Liver (tissue), 3 donors: ENCODE results near the gene EPS8.

ENCODE experiments used
- EGR1 ChIP-seq, 2 donors: IDR thresholded peaks; 2 replicates each; pipeline ENCODE4 v1.6.1; 2016 to 2018; ENCODE audit warnings: antibody characterized with exemption in 2 of 2, low read depth in 2 of 2
- GABPA ChIP-seq, 2 donors: IDR thresholded peaks in 1 of 2; conservative IDR thresholded peaks in 1 of 2; 2 replicates each; pipeline ENCODE4 v1.6.1; 2016; ENCODE audit warnings: antibody characterized with exemption in 2 of 2, mild to moderate bottlenecking in 1 of 2, moderate library complexity in 1 of 2
- HNF4A ChIP-seq, 2 donors: conservative IDR thresholded peaks; 2 replicates each; pipeline ENCODE4 v1.6.1; 2016; ENCODE audit warnings: antibody characterized with exemption in 2 of 2, mild to moderate bottlenecking in 2 of 2
- HNF4G ChIP-seq: IDR thresholded peaks from 2 replicates; pipeline ENCODE4 v1.6.1; 2016; ENCODE audit warnings: antibody characterized with exemption
- JUND ChIP-seq, 2 donors: IDR thresholded peaks; 2 replicates each; pipeline ENCODE4 v1.6.1; 2016; ENCODE audit warnings: antibody characterized with exemption in 2 of 2
- RAD21 ChIP-seq, 2 donors: IDR thresholded peaks; 2 replicates each; pipeline ENCODE4 v1.6.1; 2016; ENCODE audit warnings: antibody characterized with exemption in 2 of 2, mild to moderate bottlenecking in 2 of 2
- RXRA ChIP-seq, 2 donors: IDR thresholded peaks; 2 replicates each; pipeline ENCODE4 v1.6.1; 2017 to 2018; ENCODE audit warnings: antibody characterized with exemption in 2 of 2, mild to moderate bottlenecking in 1 of 2
- SP1 ChIP-seq: IDR thresholded peaks from 2 replicates; pipeline ENCODE4 v1.6.1; 2018; ENCODE audit warnings: antibody characterized with exemption, mild to moderate bottlenecking
- TAF1 ChIP-seq: conservative IDR thresholded peaks from 2 replicates; pipeline ENCODE4 v1.6.1; 2016; ENCODE audit warnings: antibody characterized with exemption, mild to moderate bottlenecking
- YY1 ChIP-seq: IDR thresholded peaks from 2 replicates; pipeline ENCODE4 v1.6.1; 2016; ENCODE audit warnings: antibody characterized with exemption, mild to moderate bottlenecking
- TF ChIP-seq, protein P1 (sequence below): fragments of 150-350 bp; IDR thresholded peaks from 2 replicates; pipeline ENCODE4 v1.5.1; 2017; ENCODE audit warnings: improper control_type of control experiment, low read depth, low read length; ENCODE audit not compliant: missing input control
- TF ChIP-seq, protein P2 (sequence below): IDR thresholded peaks from 2 replicates; pipeline ENCODE4 v1.6.1; 2016; ENCODE audit warnings: antibody characterized with exemption, mild to moderate bottlenecking
- TF ChIP-seq, protein P3 (sequence below): IDR thresholded peaks from 2 replicates; pipeline ENCODE4 v1.6.1; 2016; ENCODE audit warnings: antibody characterized with exemption
- TF ChIP-seq, protein P4 (sequence below): IDR thresholded peaks from 2 replicates; pipeline ENCODE4 v1.6.1; 2016; ENCODE audit warnings: antibody characterized with exemption
- donor health status: healthy.
- donor health status: healthy.

DNA sequence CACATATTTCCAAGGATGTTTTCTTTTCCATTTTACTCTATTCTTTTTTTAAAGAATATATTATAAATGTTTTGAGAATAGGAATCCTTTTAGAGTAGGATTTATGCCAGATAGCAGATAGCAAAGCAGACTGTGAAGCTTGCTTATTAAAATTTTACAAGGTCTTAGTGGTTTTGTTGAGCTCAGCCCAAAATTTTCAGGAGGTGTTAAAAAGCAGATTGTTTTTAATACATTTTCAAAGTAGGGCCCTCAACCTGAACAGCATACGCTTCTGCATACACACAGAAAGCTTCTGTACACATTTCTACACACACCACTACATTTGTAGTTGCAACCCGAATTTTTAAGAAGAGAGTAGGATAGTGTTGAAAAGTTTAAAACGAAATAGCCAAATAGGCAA is 151.0 kb downstream of the EPS8 start:
- TF ChIP-seq, protein P1, sequence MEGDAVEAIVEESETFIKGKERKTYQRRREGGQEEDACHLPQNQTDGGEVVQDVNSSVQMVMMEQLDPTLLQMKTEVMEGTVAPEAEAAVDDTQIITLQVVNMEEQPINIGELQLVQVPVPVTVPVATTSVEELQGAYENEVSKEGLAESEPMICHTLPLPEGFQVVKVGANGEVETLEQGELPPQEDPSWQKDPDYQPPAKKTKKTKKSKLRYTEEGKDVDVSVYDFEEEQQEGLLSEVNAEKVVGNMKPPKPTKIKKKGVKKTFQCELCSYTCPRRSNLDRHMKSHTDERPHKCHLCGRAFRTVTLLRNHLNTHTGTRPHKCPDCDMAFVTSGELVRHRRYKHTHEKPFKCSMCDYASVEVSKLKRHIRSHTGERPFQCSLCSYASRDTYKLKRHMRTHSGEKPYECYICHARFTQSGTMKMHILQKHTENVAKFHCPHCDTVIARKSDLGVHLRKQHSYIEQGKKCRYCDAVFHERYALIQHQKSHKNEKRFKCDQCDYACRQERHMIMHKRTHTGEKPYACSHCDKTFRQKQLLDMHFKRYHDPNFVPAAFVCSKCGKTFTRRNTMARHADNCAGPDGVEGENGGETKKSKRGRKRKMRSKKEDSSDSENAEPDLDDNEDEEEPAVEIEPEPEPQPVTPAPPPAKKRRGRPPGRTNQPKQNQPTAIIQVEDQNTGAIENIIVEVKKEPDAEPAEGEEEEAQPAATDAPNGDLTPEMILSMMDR = no peak
- TF ChIP-seq, protein P2, sequence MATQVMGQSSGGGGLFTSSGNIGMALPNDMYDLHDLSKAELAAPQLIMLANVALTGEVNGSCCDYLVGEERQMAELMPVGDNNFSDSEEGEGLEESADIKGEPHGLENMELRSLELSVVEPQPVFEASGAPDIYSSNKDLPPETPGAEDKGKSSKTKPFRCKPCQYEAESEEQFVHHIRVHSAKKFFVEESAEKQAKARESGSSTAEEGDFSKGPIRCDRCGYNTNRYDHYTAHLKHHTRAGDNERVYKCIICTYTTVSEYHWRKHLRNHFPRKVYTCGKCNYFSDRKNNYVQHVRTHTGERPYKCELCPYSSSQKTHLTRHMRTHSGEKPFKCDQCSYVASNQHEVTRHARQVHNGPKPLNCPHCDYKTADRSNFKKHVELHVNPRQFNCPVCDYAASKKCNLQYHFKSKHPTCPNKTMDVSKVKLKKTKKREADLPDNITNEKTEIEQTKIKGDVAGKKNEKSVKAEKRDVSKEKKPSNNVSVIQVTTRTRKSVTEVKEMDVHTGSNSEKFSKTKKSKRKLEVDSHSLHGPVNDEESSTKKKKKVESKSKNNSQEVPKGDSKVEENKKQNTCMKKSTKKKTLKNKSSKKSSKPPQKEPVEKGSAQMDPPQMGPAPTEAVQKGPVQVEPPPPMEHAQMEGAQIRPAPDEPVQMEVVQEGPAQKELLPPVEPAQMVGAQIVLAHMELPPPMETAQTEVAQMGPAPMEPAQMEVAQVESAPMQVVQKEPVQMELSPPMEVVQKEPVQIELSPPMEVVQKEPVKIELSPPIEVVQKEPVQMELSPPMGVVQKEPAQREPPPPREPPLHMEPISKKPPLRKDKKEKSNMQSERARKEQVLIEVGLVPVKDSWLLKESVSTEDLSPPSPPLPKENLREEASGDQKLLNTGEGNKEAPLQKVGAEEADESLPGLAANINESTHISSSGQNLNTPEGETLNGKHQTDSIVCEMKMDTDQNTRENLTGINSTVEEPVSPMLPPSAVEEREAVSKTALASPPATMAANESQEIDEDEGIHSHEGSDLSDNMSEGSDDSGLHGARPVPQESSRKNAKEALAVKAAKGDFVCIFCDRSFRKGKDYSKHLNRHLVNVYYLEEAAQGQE = no peak
- no peak for TF ChIP-seq YY1
- no peak for TF ChIP-seq HNF4A (conservative IDR thresholded peaks at IDR 0.05)
- TF ChIP-seq TAF1 = no peak
- no peak for TF ChIP-seq HNF4G
- no peak for TF ChIP-seq RXRA (IDR thresholded peaks at IDR 0.05)
- TF ChIP-seq JUND (IDR thresholded peaks at IDR 0.05) = no peak
- TF ChIP-seq, protein P3, sequence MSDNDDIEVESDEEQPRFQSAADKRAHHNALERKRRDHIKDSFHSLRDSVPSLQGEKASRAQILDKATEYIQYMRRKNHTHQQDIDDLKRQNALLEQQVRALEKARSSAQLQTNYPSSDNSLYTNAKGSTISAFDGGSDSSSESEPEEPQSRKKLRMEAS = no peak
- no peak for TF ChIP-seq SP1
- TF ChIP-seq GABPA (IDR thresholded peaks at IDR 0.05 in 1 of 2, conservative IDR thresholded peaks at IDR 0.05 in 1 of 2) = no peak
- TF ChIP-seq, protein P4, sequence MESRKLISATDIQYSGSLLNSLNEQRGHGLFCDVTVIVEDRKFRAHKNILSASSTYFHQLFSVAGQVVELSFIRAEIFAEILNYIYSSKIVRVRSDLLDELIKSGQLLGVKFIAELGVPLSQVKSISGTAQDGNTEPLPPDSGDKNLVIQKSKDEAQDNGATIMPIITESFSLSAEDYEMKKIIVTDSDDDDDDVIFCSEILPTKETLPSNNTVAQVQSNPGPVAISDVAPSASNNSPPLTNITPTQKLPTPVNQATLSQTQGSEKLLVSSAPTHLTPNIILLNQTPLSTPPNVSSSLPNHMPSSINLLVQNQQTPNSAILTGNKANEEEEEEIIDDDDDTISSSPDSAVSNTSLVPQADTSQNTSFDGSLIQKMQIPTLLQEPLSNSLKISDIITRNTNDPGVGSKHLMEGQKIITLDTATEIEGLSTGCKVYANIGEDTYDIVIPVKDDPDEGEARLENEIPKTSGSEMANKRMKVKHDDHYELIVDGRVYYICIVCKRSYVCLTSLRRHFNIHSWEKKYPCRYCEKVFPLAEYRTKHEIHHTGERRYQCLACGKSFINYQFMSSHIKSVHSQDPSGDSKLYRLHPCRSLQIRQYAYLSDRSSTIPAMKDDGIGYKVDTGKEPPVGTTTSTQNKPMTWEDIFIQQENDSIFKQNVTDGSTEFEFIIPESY = no peak
- no peak for TF ChIP-seq EGR1 (IDR thresholded peaks at IDR 0.05; ENCODE audit: low read depth in 2 of 2)
- no peak for TF ChIP-seq RAD21 (IDR thresholded peaks at IDR 0.05)
